Esophagus squamous epithelium (tissue), 5 donors: ENCODE measurements around the gene SEPTIN7. TPM values are rescaled to one million over a fixed set of nuclear protein-coding genes. Genes with fewer than 3 reads are reported as not detected.

ENCODE experiments used
- DNase-seq: peaks from one replicate; lab custom pipeline; 2025; lab: John Stamatoyannopoulos, UW
- H3K27ac ChIP-seq, 4 donors: fragments of 200-600 bp; sonication (generic); one replicate each; pipeline ENCODE4 v1.5.1; 2016 to 2019; ENCODE audit warnings: mild to moderate bottlenecking in 1 of 4
- H3K27me3 ChIP-seq, 4 donors: fragments of 200-600 bp; sonication (generic); 1 replicate in 3 of 4; 2 replicates in 1 of 4; pipeline versions ENCODE4 v1.5.1 to v1.6.0; 2017 to 2021; ENCODE audit warnings: antibody characterized with exemption in 1 of 4
- H3K36me3 ChIP-seq, 3 donors: fragments of 200-600 bp; sonication (generic); one replicate each; pipeline ENCODE4 v1.5.1; 2016 to 2019
- H3K4me1 ChIP-seq, 3 donors: fragments of 200-600 bp; sonication (generic); one replicate each; pipeline ENCODE4 v1.5.1; 2017 to 2019
- H3K4me3 ChIP-seq, 4 donors: fragments of 200-600 bp; sonication (generic); 1 replicate in 3 of 4; 2 replicates in 1 of 4; pipeline ENCODE4 v1.5.1; 2016 to 2019; ENCODE audit warnings: mild to moderate bottlenecking in 2 of 4, moderate library complexity in 1 of 4
- H3K9me3 ChIP-seq, 3 donors: fragments of 200-600 bp; sonication (generic); one replicate each; pipeline ENCODE4 v1.5.1; 2016 to 2019
- POLR2A ChIP-seq, 4 donors: fragments of 450-650 bp; IDR thresholded peaks; one replicate each; pipeline ENCODE4 v1.6.1; 2017; ENCODE audit warnings: antibody characterized with exemption in 4 of 4, mild to moderate bottlenecking in 4 of 4, moderate library complexity in 3 of 4
- WGBS, 2 donors: methylation state at CpG; one replicate each; pipeline ENCODE4 v1.1.5; 2018; 5-methylcytosine and 5-hydroxymethylcytosine counted together
- intact Hi-C: fragments of 100-400 bp; cut with DNase I; formaldehyde crosslinking; loops from one replicate; pipeline ENCODE4 v1.15.0; 2022
- total RNA-seq, 4 donors: library from RNA; depleted of rRNA; stranded (reverse); fragments of >200 nt; gene quantifications; one replicate each; pipeline ENCODE4 v1.1.0, GENCODE V29; 2016
- TF ChIP-seq, protein P1 (sequence below), 6 experiments: fragments of 450-650 bp in 4 of 6; fragments of 200-600 bp in 2 of 6; sonication (generic) in 2 of 6; IDR thresholded peaks; one replicate each; pipeline ENCODE4 v1.5.1; 2016 to 2019; ENCODE audit warnings: antibody characterized with exemption in 6 of 6, mild to moderate bottlenecking in 4 of 6, moderate library complexity in 4 of 6
- donor health status: DM: yes; HTN: yes; CAD: no.

SEPTIN7 gene
- total RNA-seq, 4 donors from 2014 or later, result 102 to 174 (median 147) TPM

DNA sequence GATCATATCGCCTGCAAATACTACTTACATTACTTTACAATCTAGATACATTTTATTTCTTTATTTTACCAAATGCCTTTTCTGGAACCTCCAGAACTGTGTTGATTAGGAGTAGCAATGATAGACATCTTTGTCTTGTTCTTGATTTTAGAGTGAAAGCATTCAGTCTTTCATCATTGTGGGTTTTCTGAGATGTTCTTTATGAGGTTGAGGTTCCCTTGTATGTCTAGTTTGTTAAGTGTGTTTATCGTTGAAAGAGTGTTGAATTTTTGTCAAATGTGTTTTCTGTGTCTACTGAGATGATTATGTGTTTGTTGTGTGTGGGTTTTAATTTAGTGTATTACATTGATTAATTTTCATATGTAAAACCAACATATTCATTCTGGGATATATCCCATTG, 17.1 kb downstream of the SEPTIN7 start:
- intact Hi-C loops, result no loop called here
- Histone ChIP-seq H3K27ac (no peak overlapping the region), H3K4me1 (peaks cover 0 to 46% (median 2%) of the 10 kb centered on the region in 3 donors), H3K9me3 (no peaks in the 10 kb centered on the region), H3K36me3 (peaks cover 0 to 4% (median 0%) of the 10 kb centered on the region in 3 donors), H3K4me3 (no peak overlapping the region), H3K27me3 (no peaks in the 10 kb centered on the region)
- 81 to 92% methylated on average over 2 of the region's 2 CpGs for WGBS, 2 donors
- TF ChIP-seq, protein P1, sequence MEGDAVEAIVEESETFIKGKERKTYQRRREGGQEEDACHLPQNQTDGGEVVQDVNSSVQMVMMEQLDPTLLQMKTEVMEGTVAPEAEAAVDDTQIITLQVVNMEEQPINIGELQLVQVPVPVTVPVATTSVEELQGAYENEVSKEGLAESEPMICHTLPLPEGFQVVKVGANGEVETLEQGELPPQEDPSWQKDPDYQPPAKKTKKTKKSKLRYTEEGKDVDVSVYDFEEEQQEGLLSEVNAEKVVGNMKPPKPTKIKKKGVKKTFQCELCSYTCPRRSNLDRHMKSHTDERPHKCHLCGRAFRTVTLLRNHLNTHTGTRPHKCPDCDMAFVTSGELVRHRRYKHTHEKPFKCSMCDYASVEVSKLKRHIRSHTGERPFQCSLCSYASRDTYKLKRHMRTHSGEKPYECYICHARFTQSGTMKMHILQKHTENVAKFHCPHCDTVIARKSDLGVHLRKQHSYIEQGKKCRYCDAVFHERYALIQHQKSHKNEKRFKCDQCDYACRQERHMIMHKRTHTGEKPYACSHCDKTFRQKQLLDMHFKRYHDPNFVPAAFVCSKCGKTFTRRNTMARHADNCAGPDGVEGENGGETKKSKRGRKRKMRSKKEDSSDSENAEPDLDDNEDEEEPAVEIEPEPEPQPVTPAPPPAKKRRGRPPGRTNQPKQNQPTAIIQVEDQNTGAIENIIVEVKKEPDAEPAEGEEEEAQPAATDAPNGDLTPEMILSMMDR (IDR thresholded peaks at IDR 0.05), result no peak
- TF ChIP-seq POLR2A (IDR thresholded peaks at IDR 0.05), result no peak
- DNase-seq, result no peak

DNA sequence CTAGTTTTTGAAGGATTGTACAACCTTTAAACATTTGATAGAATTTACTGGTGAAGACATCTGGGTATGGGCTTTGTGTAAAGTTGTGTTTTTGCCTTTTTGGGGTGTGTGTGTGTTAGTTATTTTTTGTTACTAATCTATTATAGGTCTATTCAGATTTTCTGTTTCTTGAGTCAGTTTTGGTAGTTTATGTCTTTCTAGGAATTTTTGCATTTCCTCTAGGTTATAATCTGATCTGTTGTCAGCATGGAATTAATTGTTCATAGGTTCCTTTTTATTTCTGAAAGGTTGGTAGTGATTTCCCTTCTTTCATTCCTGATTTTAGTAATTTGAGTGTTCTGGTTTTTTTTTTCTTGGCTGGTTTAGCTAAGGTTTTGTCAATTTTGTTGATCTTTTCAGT, 17.7 kb downstream of the SEPTIN7 start:
- H3K36me3 ChIP-seq, result peaks cover 0 to 4% (median 0%) of the 10 kb centered on the region in 3 donors
- no peak for DNase-seq
- H3K4me1 ChIP-seq, result peaks cover 0 to 46% (median 4%) of the 10 kb centered on the region in 3 donors
- H3K27ac ChIP-seq, result no peak overlapping the region
- intact Hi-C loops, result no loop called here
- no peaks in the 10 kb centered on the region for H3K9me3 ChIP-seq
- H3K4me3 ChIP-seq, result no peak overlapping the region
- no peak for TF ChIP-seq POLR2A (IDR thresholded peaks at IDR 0.05)
- TF ChIP-seq, protein P1 (IDR thresholded peaks at IDR 0.05), result no peak
- no peaks in the 10 kb centered on the region for H3K27me3 ChIP-seq

DNA sequence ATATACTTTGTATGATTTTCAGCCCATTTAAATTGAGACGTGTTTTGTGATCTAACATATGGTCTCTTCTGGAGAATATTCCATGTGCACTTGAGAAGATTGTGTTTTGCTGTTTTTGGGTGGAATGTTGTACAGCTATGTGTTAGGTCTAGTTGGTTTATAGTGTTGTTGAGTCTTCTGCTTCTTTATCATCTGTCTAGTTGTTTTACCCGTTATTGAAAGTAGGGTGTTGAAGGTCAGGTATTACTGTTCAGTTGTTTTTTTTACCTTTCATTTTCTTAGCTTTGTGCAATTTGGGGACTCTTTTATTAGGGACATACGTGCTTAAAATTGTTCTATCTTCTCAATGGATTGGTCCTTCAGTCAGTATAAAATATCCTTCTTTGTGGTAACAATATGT, 18.5 kb downstream of the SEPTIN7 start:
- no peak overlapping the region for H3K4me3 ChIP-seq
- TF ChIP-seq POLR2A (IDR thresholded peaks at IDR 0.05), result no peak
- TF ChIP-seq, protein P1 (IDR thresholded peaks at IDR 0.05), result no peak
- peaks cover 0 to 4% (median 0%) of the 10 kb centered on the region in 3 donors for H3K36me3 ChIP-seq
- no peaks in the 10 kb centered on the region for H3K27me3 ChIP-seq
- peaks cover 0 to 48% (median 4%) of the 10 kb centered on the region in 3 donors for H3K4me1 ChIP-seq
- no peak for DNase-seq
- 63 to 64% methylated on average over 3 of the region's 3 CpGs for whole genome bisulfite sequencing, 2 donors
- H3K9me3 ChIP-seq, result no peaks in the 10 kb centered on the region
- H3K27ac ChIP-seq, result no peak overlapping the region
- intact Hi-C loops, result no loop called here

DNA sequence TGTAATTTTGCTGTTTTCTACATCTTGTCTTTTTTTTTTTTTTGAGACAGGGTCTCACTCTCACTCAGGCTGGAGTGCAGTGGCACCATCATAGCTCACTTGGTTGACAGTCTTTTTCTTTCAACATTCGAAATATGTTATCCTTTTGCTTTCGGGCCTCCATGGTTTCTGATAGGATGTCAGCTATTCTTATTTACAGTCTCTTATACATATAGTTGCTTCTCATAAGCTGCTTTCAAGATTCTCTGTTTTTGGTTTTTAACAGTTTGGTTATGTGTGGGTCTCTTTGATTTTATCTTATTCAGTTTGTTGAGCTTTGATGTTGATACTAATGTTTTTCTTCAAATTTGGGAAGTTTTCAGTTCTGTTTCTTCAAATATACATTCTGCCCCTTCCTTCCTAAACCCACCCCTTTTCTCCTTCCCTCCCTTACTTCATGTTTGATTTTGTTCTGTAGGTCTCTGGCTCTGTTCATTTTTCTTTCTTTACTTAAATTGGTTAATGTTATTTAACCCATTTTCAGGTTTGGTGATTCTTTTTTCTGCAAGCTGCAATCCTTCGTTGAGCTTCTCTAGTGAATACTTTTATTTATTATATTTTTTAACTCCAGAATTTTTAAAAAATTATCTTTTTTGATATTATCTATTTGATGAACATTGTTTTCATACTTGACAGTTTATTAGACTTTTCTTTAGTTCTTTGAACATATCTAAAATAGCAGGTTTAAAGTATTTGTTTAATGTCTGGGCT, 19.3 kb downstream of the SEPTIN7 start:
- H3K4me1 ChIP-seq, result peaks cover 0 to 56% (median 4%) of the 10 kb centered on the region in 3 donors
- H3K36me3 ChIP-seq, result peaks cover 0 to 4% (median 0%) of the 10 kb centered on the region in 3 donors
- no peak for DNase-seq
- no peak overlapping the region for H3K27ac ChIP-seq
- WGBS, 2 donors, result 70 to 74% methylated on average over 3 of the region's 3 CpGs
- intact Hi-C loops, result no loop called here
- no peaks in the 10 kb centered on the region for H3K27me3 ChIP-seq
- no peaks in the 10 kb centered on the region for H3K9me3 ChIP-seq
- TF ChIP-seq, protein P1 (IDR thresholded peaks at IDR 0.05), result no peak
- TF ChIP-seq POLR2A (IDR thresholded peaks at IDR 0.05), result no peak
- no peak overlapping the region for H3K4me3 ChIP-seq

DNA sequence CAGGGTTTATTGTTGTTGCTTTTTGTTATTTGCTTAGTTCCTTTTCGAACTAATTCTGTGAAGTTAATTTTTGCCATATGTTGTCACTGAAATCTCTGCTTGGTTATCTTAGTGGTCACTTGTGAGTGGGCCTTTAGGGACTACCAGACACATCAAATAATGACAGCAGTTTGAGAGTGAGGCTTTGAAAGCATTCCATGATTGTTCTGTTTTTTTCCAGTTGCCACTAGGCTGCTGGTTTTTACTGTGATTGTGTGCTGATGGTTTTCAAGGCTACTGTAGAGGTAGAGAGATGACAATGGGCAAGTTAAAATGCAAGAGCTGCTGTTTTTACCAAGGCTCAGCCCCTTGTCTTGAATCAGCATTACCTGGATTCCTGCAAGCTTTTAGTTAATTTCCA, 20.0 kb downstream of the SEPTIN7 start:
- intact Hi-C loops, result no loop called here
- no peak for TF ChIP-seq POLR2A (IDR thresholded peaks at IDR 0.05)
- TF ChIP-seq, protein P1 (IDR thresholded peaks at IDR 0.05), result no peak
- 90 to 94% methylated on average over 1 of the region's 1 CpG for WGBS, 2 donors

More for the DNA sequence above, 20.0 kb downstream of the SEPTIN7 start:
- Histone ChIP-seq H3K36me3 (peaks cover 0 to 4% (median 0%) of the 10 kb centered on the region in 3 donors), H3K27ac (no peak overlapping the region), H3K9me3 (no peaks in the 10 kb centered on the region), H3K4me1 (peaks cover 0 to 55% (median 8%) of the 10 kb centered on the region in 3 donors), H3K4me3 (no peak overlapping the region), H3K27me3 (no peaks in the 10 kb centered on the region)
- DNase-seq, result no peak
